HAP-1 (cell line): Measurements from ENCODE around the gene NOL4L.
"Not testable (repeated sequence)": the region's sequence is repeated elsewhere in the genome, so short reads cannot be mapped to it uniquely, and the experiment has no call there.

Experiments used
- DNase-seq, 2 experiments: peaks; one replicate each; pipeline ENCODE4 v3.0.0-alpha.2; 2016 to 2020; ENCODE audit warnings: low spot score in 2 of 2
- H3K27me3 ChIP-seq: fragments of 250-450 bp; sonication (Bioruptor Pico); 2 replicates; pipeline ENCODE4 v1.5.1; 2020; ENCODE audit warnings: low read depth, mild to moderate bottlenecking, moderate library complexity
- H3K36me3 ChIP-seq: fragments of 250-450 bp; sonication (Bioruptor Pico); replicated peaks from 2 replicates; pipeline ENCODE4 v1.5.1; 2020; ENCODE audit warnings: mild to moderate bottlenecking
- H3K4me1 ChIP-seq: fragments of 250-450 bp; sonication (Bioruptor Pico); 2 replicates; pipeline ENCODE4 v1.5.1; 2020; ENCODE audit warnings: mild to moderate bottlenecking
- H3K4me3 ChIP-seq: fragments of 250-450 bp; sonication (Bioruptor Pico); 2 replicates; pipeline ENCODE4 v1.5.1; 2020; ENCODE audit warnings: mild to moderate bottlenecking, moderate library complexity
- H3K9me3 ChIP-seq: fragments of 250-450 bp; sonication (Bioruptor Pico); 2 replicates; pipeline ENCODE4 v1.5.1; 2020; ENCODE audit warnings: mild to moderate bottlenecking, moderate library complexity
- in situ Hi-C: fragments of 300-500 bp; cut with MboI; formaldehyde crosslinking; loops from 3 replicates; pipeline ENCODE4 v1.14.3; 2020; ENCODE audit warnings: low sequenced_read_pairs, inconsistent platforms, mixed read lengths

The NOL4L gene

DNA sequence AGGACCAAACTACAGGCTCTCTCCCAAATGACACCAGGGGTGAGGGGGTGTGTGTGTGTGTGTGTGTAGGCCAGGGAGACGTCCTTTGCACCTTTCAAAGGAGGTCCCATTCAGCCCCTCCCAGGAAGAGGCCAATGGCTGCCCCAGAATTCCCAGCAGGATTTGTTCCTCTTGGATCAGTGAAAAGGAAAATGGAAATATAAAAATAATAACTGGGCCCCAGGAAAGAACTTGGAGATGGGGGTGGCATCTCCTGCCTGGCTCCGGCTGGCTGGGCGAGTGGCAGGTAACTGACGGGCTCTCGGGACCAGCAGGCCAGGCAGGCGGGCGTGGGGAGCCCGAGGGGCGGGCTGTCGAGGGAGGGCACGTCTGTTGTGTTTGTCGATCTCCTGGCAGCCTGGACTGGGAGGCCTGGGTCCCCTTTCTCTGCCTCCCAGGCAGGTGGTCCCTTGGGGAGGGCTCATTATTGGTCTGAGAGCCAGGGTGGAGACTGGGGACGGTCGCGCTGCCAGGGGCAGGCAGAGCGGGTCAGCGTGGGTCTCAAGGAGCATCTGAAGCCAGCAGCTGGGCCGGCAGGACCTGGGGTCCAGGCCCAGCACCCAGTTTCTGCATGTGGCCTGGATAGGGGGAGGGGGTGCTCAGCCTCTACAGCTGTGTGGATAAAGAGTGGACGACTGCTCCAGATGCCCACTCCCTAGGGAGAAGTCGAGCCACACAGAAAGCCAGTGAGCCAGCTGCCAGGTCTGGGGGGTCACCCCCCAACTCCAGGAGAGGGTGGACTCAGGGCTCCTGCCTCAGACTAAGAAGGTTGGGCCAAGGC lies 3.1 kb downstream of the NOL4L start:
- Histone ChIP-seq H3K4me1 (no peaks in the 10 kb centered on the region), H3K4me3 (no peak overlapping the region), H3K9me3 (no peaks in the 10 kb centered on the region), H3K36me3 (no peaks in the 10 kb centered on the region), H3K27me3 (peaks cover 7% of the 10 kb centered on the region)
- DNase-seq: no peak
- in situ Hi-C loops: no loop called here

DNA sequence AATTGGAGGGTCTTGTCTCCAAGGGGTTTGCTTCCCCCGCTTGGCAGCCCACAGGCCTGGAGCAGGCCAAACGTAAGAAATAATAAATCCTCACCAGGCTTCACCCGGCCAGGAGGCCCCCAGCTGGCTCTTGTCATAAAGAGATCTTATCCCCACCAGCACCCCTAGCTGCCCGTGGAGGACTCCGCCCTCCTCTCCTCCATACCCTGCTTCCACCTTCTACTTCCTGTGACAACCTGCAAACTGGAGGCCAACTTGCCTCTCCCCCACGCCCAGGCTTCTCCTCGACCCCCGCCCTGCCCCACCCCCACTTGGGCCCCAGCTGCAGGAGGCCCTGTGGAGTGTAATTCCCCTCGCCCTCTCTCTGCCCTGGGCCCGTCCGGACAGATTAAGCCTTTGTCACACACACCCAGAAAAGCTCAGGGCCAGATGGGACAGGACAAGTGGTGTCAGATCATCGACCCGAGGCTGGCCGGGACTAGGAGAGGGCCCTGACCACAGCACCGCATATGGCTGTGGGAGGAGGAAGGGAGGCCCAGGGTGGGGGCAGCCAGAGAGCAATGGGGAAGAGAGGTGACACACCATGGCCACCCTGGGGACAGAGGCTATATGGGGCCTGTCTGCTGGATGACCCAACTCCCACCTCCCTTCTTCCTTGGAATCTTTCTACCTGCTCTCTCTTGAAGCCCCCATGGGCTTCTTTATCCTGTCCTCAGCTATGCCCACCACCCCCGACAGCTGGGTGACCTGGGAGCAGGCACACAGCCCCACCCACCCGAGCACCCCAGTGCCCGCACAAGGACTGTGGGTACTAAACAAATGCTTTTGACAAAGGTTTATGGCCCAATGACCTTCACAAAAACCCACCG lies 3.9 kb downstream of the NOL4L start:
- in situ Hi-C loops: no loop called here
- H3K4me3 ChIP-seq: no peak overlapping the region
- peaks cover 4% of the 10 kb centered on the region for H3K27me3 ChIP-seq
- DNase-seq: no peak
- no peaks in the 10 kb centered on the region for H3K4me1 ChIP-seq
- no peaks in the 10 kb centered on the region for H3K36me3 ChIP-seq
- no peaks in the 10 kb centered on the region for H3K9me3 ChIP-seq

DNA sequence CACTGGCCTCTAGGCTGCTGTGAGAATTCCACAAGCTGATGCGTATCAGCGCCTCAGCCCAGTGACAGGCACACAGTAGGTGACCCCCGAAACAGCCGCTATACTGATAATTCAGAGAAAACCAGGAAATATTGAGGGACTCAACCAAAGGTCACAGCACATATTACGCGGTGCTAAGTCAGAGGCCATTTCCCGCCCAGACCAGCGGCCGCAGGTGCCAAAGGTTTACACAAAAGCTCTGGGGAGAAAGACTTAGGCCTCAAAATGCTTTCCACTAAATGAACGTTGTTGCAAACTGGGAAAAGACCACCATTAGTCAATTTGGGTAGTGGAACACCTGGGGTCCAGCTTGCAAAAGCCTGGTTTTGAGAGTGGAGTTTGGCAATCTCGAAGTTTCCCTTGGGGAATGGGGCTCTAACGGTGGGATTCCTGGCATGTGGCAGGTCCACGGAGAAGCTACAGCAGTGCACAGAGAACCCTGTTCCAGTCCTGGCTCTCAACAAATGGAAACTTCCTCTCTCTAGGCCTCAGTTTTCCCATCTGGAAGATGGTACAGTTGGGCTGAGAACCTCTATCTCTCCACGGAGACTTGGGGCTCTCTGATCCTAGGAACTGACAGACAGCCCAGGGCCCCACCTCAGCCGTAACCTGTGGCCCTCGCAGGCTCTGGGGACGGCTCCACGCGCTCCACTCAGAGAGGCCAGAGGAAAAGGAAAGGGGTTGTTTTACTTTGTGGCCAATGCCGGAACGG lies 4.7 kb downstream of the NOL4L start:
- in situ Hi-C loops: no loop called here
- Histone ChIP-seq H3K4me1 (no peaks in the 10 kb centered on the region), H3K9me3 (no peaks in the 10 kb centered on the region), H3K36me3 (no peaks in the 10 kb centered on the region), H3K4me3 (no peak overlapping the region), H3K27me3 (no peaks in the 10 kb centered on the region; the same call in 1 of the 2 replicates)
- no peak for DNase-seq

DNA sequence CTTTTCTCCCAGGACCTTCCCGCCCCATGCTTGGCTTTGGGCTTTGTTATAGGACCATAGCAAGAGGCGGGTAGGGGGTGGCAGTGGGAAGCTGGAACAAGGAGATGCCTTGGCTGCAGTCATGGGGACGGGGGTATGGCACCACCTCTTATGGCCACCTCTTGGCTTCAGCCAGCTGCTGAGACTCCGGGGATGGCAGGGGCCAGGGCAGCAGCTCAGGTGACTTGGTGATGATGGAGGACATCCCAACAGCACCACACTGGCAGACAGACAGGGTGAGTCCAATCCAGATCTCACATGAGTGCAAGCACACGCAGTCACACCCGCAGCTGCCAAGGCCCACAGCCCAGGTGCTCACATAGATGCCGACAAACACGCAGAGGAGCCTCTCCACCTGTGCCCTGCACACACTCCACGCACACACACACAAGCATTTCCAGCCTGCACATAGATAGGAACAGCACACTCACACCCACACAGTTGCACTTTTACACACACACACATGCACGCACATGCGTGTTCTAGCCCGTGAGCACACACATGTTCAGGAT lies 6.2 kb downstream of the NOL4L start:
- H3K36me3 ChIP-seq: no peaks in the 10 kb centered on the region
- no peak for DNase-seq
- no peak overlapping the region for H3K4me3 ChIP-seq
- H3K9me3 ChIP-seq: no peaks in the 10 kb centered on the region
- H3K4me1 ChIP-seq: no peaks in the 10 kb centered on the region
- H3K27me3 ChIP-seq: no peaks in the 10 kb centered on the region
- in situ Hi-C loops: no loop called here

DNA sequence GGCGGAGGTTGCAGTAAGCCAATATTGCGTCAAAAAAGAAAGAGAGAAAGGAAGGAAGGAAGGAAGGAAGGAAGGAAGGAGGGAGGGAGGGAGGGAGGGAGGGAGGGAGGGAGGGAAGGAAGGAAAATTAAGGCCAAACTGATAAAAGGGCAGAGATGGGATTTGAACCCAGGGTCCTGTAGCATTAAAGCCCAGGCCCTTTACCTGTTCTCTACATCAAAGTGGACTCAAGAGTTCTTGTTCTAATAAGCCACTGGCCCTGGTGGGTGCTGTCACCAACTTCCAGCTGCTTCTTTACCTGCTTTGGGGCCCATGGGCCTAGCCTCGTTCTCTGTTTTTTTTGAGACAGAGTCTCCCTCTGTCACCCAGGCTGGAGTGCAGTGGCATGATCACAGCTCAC lies 7.1 kb downstream of the NOL4L start:
- H3K4me3 ChIP-seq, H3K4me1 ChIP-seq, in situ Hi-C loops: not testable (repeated sequence)

DNA sequence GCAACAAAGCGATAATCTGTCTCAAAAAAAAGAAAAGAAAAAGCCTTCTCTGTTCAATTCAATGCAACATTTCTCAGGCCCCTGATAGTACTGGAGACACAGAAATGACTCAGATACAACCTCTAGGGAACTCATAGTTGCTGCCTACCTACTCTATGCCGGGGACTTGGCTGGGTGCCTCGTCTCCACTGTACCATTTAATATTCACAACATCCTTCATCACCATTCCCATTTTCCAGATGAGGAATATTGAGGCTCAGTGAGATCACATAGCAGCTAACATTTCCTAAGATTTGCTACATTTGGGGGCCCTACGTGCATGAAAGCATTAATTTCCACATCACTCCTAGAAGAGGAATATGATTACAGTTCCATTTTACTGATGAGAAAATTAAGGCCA lies 7.5 kb downstream of the NOL4L start:
- Histone ChIP-seq H3K27me3 (no peaks in the 10 kb centered on the region), H3K9me3 (no peaks in the 10 kb centered on the region), H3K4me3 (no peak overlapping the region), H3K4me1 (no peaks in the 10 kb centered on the region), H3K36me3 (no peaks in the 10 kb centered on the region)
- no peak for DNase-seq
- in situ Hi-C loops: no loop called here

More for the DNA sequence above, 7.1 kb downstream of the NOL4L start:
- not testable (repeated sequence) for H3K9me3 ChIP-seq, H3K27me3 ChIP-seq, H3K36me3 ChIP-seq, DNase-seq

DNA sequence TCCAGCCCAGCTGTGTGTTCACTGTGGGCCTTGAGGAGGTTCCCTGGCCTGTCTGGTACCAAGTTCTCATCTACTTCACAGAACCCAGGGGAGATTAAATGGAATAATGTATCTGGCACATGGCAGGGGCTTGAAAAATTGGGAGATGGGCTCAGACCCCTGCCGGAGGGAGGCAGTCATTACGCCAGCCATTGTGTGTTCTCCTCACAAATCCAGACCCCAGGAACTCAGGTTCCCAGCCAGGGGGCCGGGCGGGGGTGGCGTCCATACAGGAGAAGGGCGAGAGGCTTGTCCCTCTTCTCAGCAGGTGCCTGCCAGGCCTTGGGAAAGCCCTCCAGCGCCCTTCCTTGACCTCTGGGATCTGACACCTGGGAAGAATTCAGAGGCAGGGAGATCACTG lies 8.1 kb downstream of the NOL4L start:
- H3K27me3 ChIP-seq: no peaks in the 10 kb centered on the region
- DNase-seq: no peak
- H3K36me3 ChIP-seq: no peaks in the 10 kb centered on the region
- H3K9me3 ChIP-seq: no peaks in the 10 kb centered on the region
- no peaks in the 10 kb centered on the region for H3K4me1 ChIP-seq
- H3K4me3 ChIP-seq: no peak overlapping the region
- in situ Hi-C loops: no loop called here

DNA sequence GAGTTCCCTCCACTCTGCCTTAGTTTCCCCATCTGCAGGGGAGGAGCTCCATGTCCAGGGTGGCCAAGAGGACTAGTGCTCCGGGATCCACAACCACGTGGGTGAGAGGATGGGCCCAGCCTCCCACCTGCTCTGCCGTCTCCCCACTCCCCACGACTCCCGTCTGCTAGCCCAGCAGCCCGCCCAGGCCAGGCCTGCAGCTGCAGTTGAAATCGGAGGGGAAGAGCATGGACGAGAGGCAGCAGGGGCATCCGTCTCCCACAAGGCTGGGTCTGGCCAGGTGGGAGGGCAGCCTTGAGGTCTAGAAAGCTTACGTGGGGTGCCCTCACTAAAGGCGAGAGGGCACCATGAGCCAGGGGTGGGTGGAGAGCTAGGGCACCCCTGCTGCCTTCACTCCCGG lies 8.6 kb downstream of the NOL4L start:
- Histone ChIP-seq H3K4me3 (no peak overlapping the region), H3K36me3 (no peaks in the 10 kb centered on the region), H3K9me3 (no peaks in the 10 kb centered on the region), H3K27me3 (no peaks in the 10 kb centered on the region), H3K4me1 (no peaks in the 10 kb centered on the region)
- in situ Hi-C loops: no loop called here
- no peak for DNase-seq

DNA sequence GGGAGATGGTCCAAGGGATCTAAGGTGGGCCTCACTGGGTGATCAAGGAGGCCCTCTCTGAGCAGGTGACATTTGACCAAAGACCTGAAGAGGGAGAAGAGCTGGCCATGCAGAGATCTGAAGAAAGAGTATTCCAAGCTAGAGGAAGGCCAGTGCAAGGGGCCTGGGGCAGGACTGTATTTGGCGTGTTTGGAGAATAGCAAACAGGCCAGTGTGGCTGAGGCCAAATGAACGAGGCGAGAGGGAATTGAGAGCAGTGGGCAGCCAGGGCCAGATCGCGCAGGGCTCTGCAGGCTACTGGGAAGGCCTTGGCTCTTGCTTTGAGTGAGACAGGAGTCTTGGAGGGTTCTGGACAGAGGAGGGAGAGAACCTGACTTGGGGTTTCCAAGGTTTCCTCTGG lies 9.3 kb downstream of the NOL4L start:
- Histone ChIP-seq H3K4me1 (no peaks in the 10 kb centered on the region), H3K36me3 (no peaks in the 10 kb centered on the region), H3K4me3 (no peak overlapping the region), H3K27me3 (no peaks in the 10 kb centered on the region), H3K9me3 (no peaks in the 10 kb centered on the region)
- in situ Hi-C loops: no loop called here
- DNase-seq: no peak

DNA sequence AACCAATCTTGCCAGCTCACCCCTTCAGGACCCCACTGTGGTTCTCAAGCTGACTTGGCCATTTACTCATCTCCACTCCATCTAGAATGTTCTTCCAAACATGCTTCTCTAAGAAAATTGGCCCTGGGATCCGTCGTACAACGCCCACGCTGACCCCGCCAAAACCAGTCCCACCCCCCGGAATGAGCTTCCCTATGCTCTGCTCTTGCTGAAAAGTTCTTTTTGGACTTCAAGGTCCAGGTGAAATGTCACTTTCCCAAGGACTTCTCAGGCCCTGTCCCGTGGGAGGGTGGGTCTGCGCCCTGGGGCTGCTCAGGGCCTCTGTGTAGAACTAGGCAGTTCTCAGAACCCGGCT lies 9.9 kb downstream of the NOL4L start:
- no peak for DNase-seq
- no peak overlapping the region for H3K4me3 ChIP-seq
- in situ Hi-C loops: no loop called here
- no peaks in the 10 kb centered on the region for H3K36me3 ChIP-seq
- no peaks in the 10 kb centered on the region for H3K9me3 ChIP-seq
- H3K4me1 ChIP-seq: no peaks in the 10 kb centered on the region
- H3K27me3 ChIP-seq: no peaks in the 10 kb centered on the region

DNA sequence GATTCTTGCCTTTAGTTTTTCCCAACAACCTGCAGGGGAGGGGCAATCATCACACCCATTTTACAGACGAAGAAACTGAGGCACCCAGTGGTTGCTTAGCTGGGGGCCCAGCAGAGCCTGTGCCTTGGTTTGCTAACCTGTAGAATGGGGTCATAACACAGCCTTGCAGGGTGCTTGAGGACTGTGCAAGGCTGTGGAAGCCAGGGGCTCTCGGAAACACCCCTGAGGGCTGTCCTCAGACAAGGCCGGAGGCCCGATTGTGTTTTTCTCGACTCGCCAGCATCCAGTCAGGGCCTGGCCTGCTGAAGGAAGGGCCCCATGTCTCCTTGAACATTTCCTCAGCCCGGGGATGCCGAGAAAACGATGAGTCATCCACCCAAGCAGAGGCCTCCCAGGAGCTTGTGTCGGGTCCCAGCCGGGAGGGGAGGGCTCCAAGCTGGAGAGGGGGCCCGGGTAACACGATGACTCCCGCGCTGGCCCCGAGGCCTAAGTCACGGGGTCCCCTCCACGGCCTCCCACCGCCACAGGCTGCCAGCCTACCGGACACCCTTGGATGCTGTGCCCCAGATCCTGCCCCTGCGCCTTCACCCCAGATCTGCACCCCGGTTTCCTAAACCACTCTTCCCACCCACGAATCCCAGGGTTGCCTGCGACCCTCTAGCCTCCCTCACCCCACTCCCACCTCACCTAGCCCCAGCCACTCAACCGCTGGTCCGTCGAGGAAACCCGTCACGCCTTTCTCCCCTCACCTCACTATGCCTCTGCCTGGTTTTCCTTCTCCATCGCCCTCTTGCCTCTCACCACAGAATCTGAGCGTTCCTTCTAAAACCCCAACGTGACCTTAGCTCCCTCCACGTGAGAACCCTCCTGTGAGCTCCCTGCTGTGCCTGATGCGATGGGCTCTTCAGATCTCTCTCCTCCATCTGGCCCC lies 10.6 kb downstream of the NOL4L start:
- Histone ChIP-seq H3K9me3 (no peaks in the 10 kb centered on the region), H3K4me3 (no peak overlapping the region), H3K36me3 (no peaks in the 10 kb centered on the region), H3K27me3 (no peaks in the 10 kb centered on the region), H3K4me1 (no peaks in the 10 kb centered on the region)
- no peak for DNase-seq
- in situ Hi-C loops: no loop called here

DNA sequence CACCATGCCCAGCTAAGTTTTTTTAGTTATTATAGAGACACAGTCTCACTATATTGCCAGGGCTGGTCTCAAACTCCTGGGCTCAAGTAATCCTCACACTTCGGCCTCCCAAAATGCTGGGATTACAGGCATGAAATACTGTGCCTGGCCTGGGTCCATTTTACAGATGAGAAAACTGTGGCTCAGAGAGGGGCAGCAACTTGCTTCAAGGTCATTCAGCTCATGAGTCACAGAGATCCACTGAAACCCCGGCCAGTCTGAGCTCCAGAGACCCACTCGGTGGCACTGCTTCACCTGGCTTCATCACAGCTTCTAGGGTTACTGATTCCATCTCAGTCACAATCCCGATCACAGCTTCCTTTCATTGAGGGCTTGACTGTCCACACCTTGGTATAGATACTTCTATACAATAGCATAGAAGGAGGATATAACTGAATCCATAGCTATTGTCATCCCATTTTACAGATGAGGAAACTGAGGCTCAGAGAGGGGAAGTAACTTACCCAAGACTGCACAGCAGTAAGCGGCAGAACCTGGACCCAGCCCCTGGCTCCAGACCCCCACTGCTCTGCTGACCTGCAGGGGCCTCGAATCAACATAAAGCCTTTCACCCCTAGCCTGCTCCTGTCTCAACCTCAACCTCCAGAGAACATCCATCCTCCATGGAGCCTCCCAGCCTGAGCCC lies 11.8 kb downstream of the NOL4L start:
- in situ Hi-C loops: no loop called here
- Histone ChIP-seq H3K36me3 (no peaks in the 10 kb centered on the region), H3K4me3 (no peak overlapping the region), H3K4me1 (no peaks in the 10 kb centered on the region), H3K9me3 (no peaks in the 10 kb centered on the region), H3K27me3 (no peaks in the 10 kb centered on the region)
- DNase-seq: no peak
